GM18520 (cell line): ENCODE results near the gene CHRM2.

Source experiments
- ATAC-seq: cut with Tn5 transposase; IDR thresholded peaks from one replicate; pipeline ENCODE4 v1.9.1; 2021; ENCODE audit not compliant: unreplicated experiment

Gene CHRM2

GRCh38 chr7:136956232-136956631 is 87.8 kb downstream of the CHRM2 start:
- no peak for ATAC-seq

GRCh38 chr7:136956671-136957070 is 88.2 kb downstream of the CHRM2 start:
- ATAC-seq, result no peak

GRCh38 chr7:136957391-136957790 is 88.9 kb downstream of the CHRM2 start:
- no peak for ATAC-seq

- ATAC-seq, result no peak
Observed at GRCh38 chr7:136958016-136958415, 89.6 kb downstream of the CHRM2 start.

GRCh38 chr7:136964347-136964746 is 95.9 kb downstream of the CHRM2 start:
- ATAC-seq, result no peak

GRCh38 chr7:136966825-136967224 is 98.4 kb downstream of the CHRM2 start:
- no peak for ATAC-seq

- ATAC-seq, result no peak
Observed at GRCh38 chr7:136969761-136970160, 101.3 kb downstream of the CHRM2 start.

DNA sequence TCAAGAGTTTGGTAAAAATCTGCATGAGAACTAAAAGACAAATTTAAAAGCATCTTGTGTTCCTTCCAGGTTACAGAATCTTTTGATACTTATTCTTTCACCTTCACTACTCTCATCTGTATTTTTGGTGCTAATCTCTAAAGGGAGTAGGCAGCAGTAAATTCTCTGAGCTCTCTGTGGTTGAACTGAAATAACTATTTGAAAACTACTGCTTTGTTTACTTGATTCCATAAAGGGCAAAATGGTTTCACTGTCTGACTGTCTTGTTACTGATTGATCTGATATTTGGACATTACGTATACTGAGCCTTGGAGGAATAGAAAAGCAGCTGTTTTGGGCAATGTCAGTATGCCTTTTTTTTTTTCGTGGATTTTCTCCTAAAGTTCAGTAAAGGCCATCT is 103.3 kb downstream of the CHRM2 start:
- ATAC-seq, result no peak

- no peak for ATAC-seq
Observed at GRCh38 chr7:136976504-136977251, 108.2 kb downstream of the CHRM2 start.

GRCh38 chr7:136993377-136993776 is 124.9 kb downstream of the CHRM2 start:
- ATAC-seq, result no peak

DNA sequence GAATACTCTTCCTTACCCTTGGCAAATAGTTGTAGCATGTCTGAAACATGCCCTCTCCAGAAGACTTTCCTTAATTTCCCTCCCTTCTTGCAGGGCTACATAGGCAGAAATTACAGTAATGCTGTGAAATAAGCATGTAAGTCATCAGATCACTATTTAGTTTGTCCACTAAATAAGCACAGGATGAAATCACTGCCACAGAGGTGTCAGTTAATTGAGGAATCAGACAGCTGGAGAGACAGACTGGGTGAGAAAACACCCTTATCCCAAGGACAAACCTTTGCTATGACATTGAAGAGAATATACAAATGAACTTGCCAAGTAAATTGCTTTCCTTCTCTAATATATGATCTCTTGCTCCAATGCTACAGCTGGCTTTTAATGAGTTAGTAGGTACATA is 129.3 kb downstream of the CHRM2 start:
- ATAC-seq, result no peak

GRCh38 chr7:136998495-136998894 is 130.0 kb downstream of the CHRM2 start:
- no peak for ATAC-seq

DNA sequence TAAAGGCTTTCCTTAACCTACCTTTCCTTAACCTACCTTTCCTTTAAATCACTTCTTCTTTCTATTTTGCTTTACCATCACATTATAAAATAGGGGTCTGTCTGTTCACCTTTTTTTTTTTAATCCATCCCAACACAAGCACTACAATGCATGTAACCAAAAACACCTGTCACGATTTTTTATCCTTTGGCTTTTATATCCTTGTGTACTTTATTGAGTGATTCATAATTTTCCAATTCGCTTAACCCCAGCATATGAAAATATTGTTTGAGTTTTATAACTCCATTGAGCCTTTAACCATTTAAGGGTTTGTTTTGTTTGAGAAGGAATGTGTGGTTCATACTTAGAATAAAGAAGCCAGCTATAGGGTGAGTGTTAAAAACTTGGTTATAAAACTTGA is 132.2 kb downstream of the CHRM2 start:
- ATAC-seq, result no peak

DNA sequence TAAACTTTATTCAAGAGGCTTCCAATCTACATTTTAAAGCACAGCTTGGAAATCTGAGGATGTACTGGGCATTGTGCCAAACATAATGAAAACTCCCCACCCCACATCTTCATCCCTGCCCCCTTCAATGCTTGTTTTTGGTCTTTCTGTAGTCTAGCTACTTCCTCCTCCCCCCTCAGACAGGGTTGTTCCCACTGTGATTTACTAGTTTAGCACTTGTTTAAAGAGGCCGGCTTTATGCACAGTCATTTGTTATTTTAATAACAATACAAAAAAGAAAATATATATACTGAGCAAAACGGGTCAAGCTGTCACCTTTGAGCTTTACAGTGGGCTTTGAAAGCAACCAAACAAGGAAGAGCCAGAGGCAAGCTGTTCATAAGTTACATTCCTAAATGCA is 132.6 kb downstream of the CHRM2 start:
- no peak for ATAC-seq

GRCh38 chr7:137001478-137001877 is 133.0 kb downstream of the CHRM2 start:
- ATAC-seq, result no peak

GRCh38 chr7:137003086-137003485 is 134.6 kb downstream of the CHRM2 start:
- no peak for ATAC-seq

DNA sequence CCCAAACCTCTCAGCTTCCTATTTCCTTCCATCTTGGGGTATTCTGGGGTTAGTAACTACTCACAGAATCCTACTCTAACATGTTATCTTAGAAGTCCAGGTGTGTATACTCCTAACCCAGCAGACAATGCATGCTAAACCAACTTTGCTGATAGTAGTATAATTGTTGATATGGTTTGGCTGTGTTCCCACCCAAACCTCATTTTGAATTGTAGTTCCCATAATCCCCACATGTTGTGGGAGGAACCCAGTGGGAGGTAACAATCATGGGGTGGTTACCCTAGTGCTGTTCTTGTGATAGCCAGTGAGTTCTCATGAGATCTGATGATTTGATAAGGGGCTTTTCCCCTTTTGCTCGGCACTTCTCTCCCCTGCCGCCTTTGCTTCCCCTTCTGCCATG is 135.1 kb downstream of the CHRM2 start:
- ATAC-seq, result no peak

DNA sequence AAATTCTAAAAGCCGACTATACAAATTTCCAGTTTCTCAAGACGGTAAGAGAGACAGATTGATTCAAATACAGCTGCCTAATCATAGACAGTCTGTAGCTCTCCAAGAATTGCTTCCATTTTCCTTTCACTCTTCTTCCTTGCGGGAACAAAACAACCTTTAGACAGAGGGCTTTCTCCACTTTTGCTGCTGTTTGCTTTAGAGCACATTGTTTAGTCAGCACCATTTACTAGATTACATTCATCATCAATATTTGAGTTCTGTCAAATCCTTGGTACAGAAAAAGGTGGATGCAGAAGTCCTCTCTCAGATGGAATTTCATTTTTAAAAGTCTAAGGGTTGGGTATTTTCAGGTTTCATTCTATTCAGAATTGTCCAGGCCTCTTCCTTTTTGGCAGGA is 137.4 kb downstream of the CHRM2 start:
- ATAC-seq, result no peak

- no peak for ATAC-seq
Observed at GRCh38 chr7:137006293-137006692, 137.8 kb downstream of the CHRM2 start.

GRCh38 chr7:137007001-137007694 is 138.7 kb downstream of the CHRM2 start:
- no peak for ATAC-seq

DNA sequence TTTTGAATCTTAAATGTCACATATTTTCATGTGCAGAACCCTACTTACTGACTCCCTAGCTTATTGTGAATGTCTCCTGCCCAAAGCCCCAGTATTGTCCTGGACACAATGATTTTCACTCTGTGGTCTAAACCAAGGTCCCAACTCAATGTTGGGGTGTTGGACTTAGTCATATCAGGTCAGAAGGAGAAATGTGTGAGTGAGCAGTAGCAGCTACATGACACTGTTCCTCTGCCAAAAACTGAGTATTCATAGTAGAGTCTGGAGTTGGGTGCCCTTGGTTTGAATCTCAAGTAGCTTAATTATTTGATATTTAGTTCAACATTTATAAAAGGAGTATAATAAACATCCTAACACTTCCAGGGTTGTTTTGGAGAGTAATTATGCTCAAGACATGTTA is 141.0 kb downstream of the CHRM2 start:
- ATAC-seq, result no peak

DNA sequence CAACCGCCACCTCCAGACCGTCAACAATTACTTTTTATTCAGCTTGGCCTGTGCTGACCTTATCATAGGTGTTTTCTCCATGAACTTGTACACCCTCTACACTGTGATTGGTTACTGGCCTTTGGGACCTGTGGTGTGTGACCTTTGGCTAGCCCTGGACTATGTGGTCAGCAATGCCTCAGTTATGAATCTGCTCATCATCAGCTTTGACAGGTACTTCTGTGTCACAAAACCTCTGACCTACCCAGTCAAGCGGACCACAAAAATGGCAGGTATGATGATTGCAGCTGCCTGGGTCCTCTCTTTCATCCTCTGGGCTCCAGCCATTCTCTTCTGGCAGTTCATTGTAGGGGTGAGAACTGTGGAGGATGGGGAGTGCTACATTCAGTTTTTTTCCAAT is 146.6 kb downstream of the CHRM2 start:
- no peak for ATAC-seq

- no peak for ATAC-seq
Observed at GRCh38 chr7:137017221-137017620, 148.8 kb downstream of the CHRM2 start.
